ENCODE measurements around the gene EPC1. TPM values are rescaled to one million over a fixed set of nuclear protein-coding genes. Genes with fewer than 3 reads are reported as not detected.

Gene EPC1
- total and polyA plus RNA-seq, 10 of the 15 experiments (the other 5 are each of a cell fraction or from before 2014, with no cell fraction given) = 6.8 to 59.2 (median 19.4) TPM

DNA sequence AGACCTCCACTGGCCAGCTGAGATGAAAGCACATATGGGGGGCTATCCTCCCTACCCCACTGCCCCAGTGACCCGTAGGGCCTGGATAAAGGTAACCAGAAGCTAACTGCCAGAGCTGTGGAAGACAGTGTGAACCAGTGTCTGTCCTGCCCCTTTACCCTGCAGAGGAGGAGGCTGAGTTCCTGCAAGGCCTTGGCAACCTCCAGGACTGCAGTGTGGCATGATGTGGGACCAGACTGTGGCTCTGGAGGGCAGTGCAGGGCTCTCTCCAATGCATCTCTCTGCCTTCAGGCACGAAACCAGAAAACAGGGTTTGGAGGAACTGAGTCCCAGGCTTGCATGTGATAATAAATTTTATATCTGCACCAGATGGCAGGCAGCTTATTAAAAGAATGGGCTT, 93.1 kb downstream of the EPC1 start:
- WGBS (ENCODE audit: insufficient coverage, insufficient replicate concordance, low lambda C conversion rate, missing lambda C conversion rate) = 76% methylated on average over 2 of the region's 2 CpGs
- no peak for FAIRE-seq
- H4K20me1 ChIP-seq (ENCODE audit: control insufficient read depth, insufficient read depth) = no peaks in the 10 kb centered on the region
- H3K4me3 ChIP-seq = no peak overlapping the region
- intact Hi-C loops (cut with micrococcal nuclease; ENCODE audit: unreplicated experiment) = no loop called here
- H3K9me3 ChIP-seq (replicated peaks; ENCODE audit: control insufficient read depth, insufficient read depth, low read length) = no peaks in the 10 kb centered on the region
- POLR2A ChIA-PET = no interaction called here
- CTCF ChIA-PET = interaction anchor here (0.9 to 5.7 kb wide), 6 partner anchors 43 to 200 kb away, joined by 3 to 82 read pairs (median 4); no protein-coding TSS in a partner anchor
- no peak for DNase-seq (ENCODE audit: low read depth, low spot score)
- no peak overlapping the region for H3K9ac ChIP-seq (ENCODE audit: control insufficient read depth, insufficient read depth, low read length)
- no peaks in the 10 kb centered on the region for H3K27me3 ChIP-seq (replicated peaks in 1 of 2; ENCODE audit: control insufficient read depth in 2 of 2, insufficient read depth in 2 of 2, low read length in 1 of 2)
- H3K79me2 ChIP-seq (ENCODE audit: control insufficient read depth, insufficient read depth, low read length) = no peaks in the 10 kb centered on the region
- TF ChIP-seq MXI1 (IDR thresholded peaks at IDR 0.05; ENCODE audit: low read depth, low read length) (no peak), TBL1XR1 (IDR thresholded peaks at IDR 0.05; ENCODE audit: low read depth, low read length) (no peak), MEF2B (IDR thresholded peaks at IDR 0.05; ENCODE audit: partially characterized antibody, poor library complexity, severe bottlenecking) (no peak), RELA (IDR thresholded peaks at IDR 0.05; ENCODE audit: borderline replicate concordance, partially characterized antibody) (no peak), IRF4 (IDR thresholded peaks at IDR 0.05; ENCODE audit: low read depth, low read length) (no peak), ESRRA (IDR thresholded peaks at IDR 0.05; ENCODE audit: low read length) (no peak), HCFC1 (IDR thresholded peaks at IDR 0.05; ENCODE audit: low read length) (no peak), USF1 (IDR thresholded peaks at IDR 0.05; ENCODE audit: borderline replicate concordance, extremely low read length, insufficient read depth, low read depth, low read length) (no peak), IKZF1 (conservative IDR thresholded peaks at IDR 0.05) (no peak)
- TF ChIP-seq, protein P1, sequence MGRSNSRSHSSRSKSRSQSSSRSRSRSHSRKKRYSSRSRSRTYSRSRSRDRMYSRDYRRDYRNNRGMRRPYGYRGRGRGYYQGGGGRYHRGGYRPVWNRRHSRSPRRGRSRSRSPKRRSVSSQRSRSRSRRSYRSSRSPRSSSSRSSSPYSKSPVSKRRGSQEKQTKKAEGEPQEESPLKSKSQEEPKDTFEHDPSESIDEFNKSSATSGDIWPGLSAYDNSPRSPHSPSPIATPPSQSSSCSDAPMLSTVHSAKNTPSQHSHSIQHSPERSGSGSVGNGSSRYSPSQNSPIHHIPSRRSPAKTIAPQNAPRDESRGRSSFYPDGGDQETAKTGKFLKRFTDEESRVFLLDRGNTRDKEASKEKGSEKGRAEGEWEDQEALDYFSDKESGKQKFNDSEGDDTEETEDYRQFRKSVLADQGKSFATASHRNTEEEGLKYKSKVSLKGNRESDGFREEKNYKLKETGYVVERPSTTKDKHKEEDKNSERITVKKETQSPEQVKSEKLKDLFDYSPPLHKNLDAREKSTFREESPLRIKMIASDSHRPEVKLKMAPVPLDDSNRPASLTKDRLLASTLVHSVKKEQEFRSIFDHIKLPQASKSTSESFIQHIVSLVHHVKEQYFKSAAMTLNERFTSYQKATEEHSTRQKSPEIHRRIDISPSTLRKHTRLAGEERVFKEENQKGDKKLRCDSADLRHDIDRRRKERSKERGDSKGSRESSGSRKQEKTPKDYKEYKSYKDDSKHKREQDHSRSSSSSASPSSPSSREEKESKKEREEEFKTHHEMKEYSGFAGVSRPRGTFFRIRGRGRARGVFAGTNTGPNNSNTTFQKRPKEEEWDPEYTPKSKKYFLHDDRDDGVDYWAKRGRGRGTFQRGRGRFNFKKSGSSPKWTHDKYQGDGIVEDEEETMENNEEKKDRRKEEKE (IDR thresholded peaks at IDR 0.05) = no peak
- H2AFZ ChIP-seq (ENCODE audit: control insufficient read depth, low read depth, low read length) = no peak overlapping the region
- in situ Hi-C loops (cut with MboI) = loop anchor here (10.0 kb wide), 2 partner anchors 91 to 121 kb away; partner anchors contain the start of gene EPC1
- SMC1A ChIA-PET (ENCODE audit: uncharacterized antibody, unreplicated experiment) = interaction anchor here (0.8 to 1.4 kb wide), 3 partner anchors 9 to 116 kb away, joined by 4 read pairs; no protein-coding TSS in a partner anchor
- H3K27ac ChIP-seq (ENCODE audit: control insufficient read depth, insufficient read depth) = no peak overlapping the region
- RAD21 ChIA-PET (ENCODE audit: unreplicated experiment) = interaction anchor here (1.2 kb wide), 2 partner anchors 88 to 114 kb away, joined by 3 to 4 read pairs; no protein-coding TSS in a partner anchor
- peak; percentile 39; the same call in 2 of the 3 replicates for ATAC-seq
- no peak overlapping the region for H3K4me2 ChIP-seq (ENCODE audit: control insufficient read depth, insufficient read depth)
- no peaks in the 10 kb centered on the region; the same call in 1 of the 2 replicates for H3K4me1 ChIP-seq (ENCODE audit: control insufficient read depth, insufficient read depth, low read length)
- no TSS peak for BruUV-seq (replicated peaks)
- no peaks in the 10 kb centered on the region for H3K36me3 ChIP-seq (ENCODE audit: control insufficient read depth in 2 of 2, insufficient read depth in 2 of 2, low read length in 1 of 2)

Measured in GM12878 (cell line).